GM23338 (cell line): ENCODE results near the gene KCNK10.

ENCODE experiments used
- EZH2phosphoT487 ChIP-seq: fragments of 200-600 bp; sonication (generic); IDR thresholded peaks from one replicate; pipeline ENCODE4 v1.8.1; 2018; ENCODE audit warnings: antibody characterized with exemption; ENCODE audit not compliant: unreplicated experiment
- POLR2AphosphoS5 ChIP-seq: IDR thresholded peaks from 2 replicates; pipeline ENCODE4 v1.6.1; 2016; ENCODE audit warnings: antibody characterized with exemption, low read depth
- TF ChIP-seq, protein P1 (sequence below), 2 experiments: fragments of 200-600 bp in 1 of 2; sonication (generic) in 1 of 2; conservative IDR thresholded peaks; 2 replicates each; pipeline versions ENCODE4 v1.5.1 to v1.6.1; 2016 to 2017; ENCODE audit warnings: antibody characterized with exemption in 2 of 2, low read depth in 2 of 2, mild to moderate bottlenecking in 2 of 2, moderate library complexity in 1 of 2
- TF ChIP-seq, protein P2 (sequence below): IDR thresholded peaks from one replicate; pipeline ENCODE4 v1.6.1; 2018; ENCODE audit warnings: antibody characterized with exemption; ENCODE audit not compliant: unreplicated experiment

DNA sequence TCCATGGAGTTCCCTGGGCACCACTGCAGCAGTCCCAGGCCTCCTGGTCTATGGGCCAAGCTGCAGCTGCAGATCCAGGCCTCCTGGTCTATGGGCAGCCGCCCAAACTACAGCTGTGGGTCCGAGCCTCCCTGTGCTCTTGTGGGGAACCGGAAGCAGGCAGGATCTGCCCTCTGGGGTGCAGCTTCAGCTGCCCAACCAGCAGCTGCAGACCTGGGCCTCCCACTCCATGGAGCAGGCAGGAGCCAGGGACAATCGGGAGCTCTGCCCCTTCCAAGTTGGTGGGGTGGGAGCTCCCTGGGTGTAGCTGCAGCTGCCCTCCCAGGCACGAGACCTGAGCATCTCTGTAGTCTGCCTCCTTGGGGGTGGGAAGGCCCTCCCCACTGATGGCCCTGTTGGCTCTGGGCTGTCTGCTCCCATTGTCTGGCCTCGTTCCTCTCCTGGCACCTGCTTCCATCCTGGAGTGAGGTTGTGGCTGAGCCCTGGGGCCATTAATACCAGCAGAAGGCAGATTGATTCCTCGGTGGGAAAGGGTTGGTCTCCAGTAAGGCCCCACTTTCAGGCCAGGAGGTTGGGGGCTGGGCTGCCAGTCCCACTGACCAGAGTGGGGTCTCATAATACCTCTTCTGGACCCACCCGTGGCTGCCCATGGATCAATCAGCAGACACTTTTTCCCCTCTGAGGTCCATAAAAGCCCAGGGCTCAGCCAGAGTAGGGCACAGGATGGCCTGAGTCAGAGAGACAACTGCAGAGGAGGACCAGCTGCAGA lies 176.0 kb downstream of the KCNK10 start:
- TF ChIP-seq, protein P1, sequence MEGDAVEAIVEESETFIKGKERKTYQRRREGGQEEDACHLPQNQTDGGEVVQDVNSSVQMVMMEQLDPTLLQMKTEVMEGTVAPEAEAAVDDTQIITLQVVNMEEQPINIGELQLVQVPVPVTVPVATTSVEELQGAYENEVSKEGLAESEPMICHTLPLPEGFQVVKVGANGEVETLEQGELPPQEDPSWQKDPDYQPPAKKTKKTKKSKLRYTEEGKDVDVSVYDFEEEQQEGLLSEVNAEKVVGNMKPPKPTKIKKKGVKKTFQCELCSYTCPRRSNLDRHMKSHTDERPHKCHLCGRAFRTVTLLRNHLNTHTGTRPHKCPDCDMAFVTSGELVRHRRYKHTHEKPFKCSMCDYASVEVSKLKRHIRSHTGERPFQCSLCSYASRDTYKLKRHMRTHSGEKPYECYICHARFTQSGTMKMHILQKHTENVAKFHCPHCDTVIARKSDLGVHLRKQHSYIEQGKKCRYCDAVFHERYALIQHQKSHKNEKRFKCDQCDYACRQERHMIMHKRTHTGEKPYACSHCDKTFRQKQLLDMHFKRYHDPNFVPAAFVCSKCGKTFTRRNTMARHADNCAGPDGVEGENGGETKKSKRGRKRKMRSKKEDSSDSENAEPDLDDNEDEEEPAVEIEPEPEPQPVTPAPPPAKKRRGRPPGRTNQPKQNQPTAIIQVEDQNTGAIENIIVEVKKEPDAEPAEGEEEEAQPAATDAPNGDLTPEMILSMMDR (conservative IDR thresholded peaks at IDR 0.05; ENCODE audit: low read depth in 2 of 2), result no peak
- TF ChIP-seq EZH2phosphoT487, result no peak
- TF ChIP-seq, protein P2, sequence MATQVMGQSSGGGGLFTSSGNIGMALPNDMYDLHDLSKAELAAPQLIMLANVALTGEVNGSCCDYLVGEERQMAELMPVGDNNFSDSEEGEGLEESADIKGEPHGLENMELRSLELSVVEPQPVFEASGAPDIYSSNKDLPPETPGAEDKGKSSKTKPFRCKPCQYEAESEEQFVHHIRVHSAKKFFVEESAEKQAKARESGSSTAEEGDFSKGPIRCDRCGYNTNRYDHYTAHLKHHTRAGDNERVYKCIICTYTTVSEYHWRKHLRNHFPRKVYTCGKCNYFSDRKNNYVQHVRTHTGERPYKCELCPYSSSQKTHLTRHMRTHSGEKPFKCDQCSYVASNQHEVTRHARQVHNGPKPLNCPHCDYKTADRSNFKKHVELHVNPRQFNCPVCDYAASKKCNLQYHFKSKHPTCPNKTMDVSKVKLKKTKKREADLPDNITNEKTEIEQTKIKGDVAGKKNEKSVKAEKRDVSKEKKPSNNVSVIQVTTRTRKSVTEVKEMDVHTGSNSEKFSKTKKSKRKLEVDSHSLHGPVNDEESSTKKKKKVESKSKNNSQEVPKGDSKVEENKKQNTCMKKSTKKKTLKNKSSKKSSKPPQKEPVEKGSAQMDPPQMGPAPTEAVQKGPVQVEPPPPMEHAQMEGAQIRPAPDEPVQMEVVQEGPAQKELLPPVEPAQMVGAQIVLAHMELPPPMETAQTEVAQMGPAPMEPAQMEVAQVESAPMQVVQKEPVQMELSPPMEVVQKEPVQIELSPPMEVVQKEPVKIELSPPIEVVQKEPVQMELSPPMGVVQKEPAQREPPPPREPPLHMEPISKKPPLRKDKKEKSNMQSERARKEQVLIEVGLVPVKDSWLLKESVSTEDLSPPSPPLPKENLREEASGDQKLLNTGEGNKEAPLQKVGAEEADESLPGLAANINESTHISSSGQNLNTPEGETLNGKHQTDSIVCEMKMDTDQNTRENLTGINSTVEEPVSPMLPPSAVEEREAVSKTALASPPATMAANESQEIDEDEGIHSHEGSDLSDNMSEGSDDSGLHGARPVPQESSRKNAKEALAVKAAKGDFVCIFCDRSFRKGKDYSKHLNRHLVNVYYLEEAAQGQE, result no peak
- TF ChIP-seq POLR2AphosphoS5, result no peak
